Activated CD4-positive, alpha-beta T cell treated with anti-CD3 and anti-CD28 coated beads for 4 hours (primary cell): ENCODE data around the gene RAP2C.

ENCODE experiments used
- DNase-seq, 2 donors: peaks; one replicate each; pipeline ENCODE4 v3.0.0-alpha.2; 2020

RAP2C gene

DNA sequence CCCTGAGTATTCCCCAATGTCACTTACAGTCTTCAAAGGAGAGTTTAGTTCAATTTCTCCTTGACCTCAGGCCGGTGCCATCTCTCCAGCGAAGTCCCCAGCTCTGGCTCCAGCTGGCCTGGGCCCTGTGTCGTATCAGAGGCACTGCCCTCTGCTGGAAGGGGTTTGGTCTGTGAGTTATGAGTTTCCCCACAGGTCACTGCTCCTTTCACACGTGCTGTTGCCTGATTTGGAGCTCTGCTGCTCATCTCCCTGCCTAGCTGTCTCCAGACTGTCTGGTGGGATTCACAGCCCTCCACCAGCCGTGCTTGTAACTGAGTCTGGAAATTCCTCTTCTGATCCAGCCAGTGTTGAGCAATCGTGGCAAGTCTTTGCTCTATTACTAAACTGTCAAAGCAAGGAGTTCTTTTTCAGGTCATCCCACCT is at the start of gene RAP2C:
RAP2C (minus strand) TSS at position 105 of the 426 bp plus-strand sequence. CDS start 2,179 bp downstream, outside the sequence.
- DNase-seq = peak; percentile 52 to 53

GRCh38 chrX:132267392-132267791 is 48.1 kb upstream of the RAP2C start:
- no peak for DNase-seq

- no peak for DNase-seq
These were observed 47.5 kb upstream of the RAP2C start for GRCh38 chrX:132266583-132267355.

DNA sequence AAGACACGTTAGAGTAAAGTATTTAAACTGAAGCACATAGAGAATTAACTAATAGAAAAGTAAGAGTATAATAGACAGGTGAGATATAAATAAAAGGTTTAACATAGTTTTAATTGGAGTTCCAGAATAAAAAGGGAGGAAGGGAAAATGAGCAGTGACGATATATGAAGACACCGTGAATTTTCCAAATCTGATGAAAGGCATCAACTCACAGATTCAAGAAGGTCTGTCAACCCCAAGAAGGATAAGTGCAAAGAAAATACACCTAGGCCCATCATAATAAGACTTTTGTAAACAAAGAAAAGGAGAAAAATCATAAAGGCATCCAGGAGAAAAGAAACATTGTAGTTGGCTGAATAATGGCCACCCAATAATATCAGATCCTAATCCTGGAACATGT is 43.9 kb upstream of the RAP2C start:
- no peak for DNase-seq

GRCh38 chrX:132258509-132258908 is 39.3 kb upstream of the RAP2C start:
- no peak for DNase-seq

DNA sequence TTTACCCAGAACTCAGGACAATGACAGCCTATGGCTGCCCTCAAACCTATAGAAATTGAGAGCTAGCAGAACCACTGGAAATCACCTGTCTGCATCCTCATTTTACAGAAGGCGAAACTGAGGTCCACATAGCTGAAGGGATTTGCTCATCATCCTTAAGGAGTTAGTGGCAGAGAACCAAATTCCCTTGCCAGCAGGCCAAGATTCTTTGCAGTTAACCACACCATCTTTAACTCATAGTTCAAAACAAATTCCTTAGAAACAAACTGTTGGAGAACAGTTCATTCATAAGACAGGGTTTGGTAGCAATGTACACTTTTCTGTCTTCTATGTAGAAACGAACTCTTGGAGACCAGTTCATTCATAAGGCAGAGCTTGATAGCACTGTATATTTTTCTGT is 37.9 kb upstream of the RAP2C start:
- DNase-seq = no peak

DNA sequence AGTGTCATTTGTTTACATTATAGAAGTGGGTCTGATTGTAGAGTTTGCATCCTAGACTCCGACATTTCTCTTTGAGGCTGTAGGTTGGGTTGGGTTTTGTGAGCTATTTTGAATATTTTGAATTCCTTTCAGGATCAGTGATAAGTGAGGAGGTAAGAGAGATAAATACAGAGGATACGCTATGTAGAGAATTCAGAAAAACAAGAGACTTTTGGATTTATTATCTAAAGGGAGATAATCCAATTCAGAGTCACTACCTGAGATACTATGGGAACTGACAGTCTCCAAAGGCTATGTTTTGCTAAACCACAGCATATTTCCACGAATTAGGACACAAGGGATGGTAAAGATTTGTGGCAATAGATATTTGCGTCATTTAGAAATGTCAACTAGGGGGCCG is 16.9 kb upstream of the RAP2C start:
- DNase-seq = no peak

DNA sequence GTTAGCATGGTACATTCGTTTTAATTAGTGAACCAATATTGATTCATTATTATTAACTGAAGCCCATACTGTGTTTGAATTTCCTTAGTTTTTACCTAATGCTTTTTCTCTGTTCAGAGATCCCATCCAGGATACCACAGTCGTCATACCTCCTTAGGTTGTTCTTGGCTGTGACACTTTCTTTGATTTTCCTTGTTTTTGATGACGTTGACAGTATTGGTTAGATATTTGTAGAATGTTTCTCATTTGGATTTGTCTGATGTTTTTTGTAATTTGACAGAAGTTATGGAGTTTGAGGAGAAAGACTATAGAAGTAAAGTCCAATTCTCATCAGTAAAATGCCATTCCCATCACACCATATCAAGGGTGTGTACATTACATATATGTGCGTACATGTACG is 16.2 kb upstream of the RAP2C start:
- DNase-seq = no peak

- DNase-seq = no peak
These were observed 12.3 kb upstream of the RAP2C start for GRCh38 chrX:132231587-132231986.

DNA sequence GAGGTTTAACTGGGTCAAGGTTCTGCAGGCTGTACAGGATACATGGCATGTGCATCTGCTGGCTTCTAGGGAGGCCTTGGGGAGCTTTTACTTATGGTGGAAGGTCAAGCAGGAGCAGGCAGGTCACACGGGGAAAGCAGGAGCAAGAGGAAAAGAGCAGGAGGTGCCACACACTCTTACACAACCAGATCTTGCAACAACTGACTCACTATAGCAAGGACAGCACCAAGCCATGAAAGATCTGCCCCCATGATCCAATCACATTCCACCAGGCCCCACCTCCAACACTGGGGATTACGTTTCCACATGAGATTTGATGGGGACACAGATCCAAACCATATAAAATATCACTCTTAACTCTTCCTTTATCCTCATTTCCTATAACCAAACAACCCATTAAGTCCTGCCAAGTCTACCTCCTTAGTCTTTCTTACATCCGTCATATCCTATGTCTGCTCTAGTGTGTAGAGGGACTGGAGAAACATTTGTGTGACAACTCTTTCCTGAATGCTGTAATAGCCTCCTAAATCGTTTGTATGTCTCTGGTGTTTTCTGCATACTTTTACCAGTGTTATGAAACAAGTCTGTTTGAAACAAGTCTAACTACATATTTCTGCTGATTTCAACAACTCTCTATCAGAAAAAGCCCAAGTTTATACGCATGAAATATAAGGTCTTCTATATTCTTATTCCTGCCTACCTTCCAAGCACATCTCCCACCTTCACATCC is 8.3 kb upstream of the RAP2C start:
- no peak for DNase-seq

DNA sequence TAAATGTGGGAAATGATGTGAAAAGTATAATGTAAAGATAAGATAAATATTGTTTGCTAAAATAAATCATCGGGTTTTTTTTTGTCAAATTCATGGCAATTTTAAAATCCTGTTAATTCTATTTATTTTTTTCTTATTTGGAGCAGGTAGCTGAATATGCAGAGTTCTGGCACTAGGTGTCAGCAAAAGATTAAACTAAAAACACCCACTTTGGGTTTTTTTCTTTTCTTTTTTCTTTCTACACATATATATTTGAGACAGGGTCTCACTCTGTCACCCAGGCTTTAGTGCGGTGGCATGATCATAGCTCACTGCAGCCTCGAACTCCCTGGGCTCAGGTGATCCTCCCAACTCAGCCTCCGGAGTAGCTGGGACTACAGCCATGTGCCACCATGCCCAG is 6.9 kb upstream of the RAP2C start:
- no peak for DNase-seq

DNA sequence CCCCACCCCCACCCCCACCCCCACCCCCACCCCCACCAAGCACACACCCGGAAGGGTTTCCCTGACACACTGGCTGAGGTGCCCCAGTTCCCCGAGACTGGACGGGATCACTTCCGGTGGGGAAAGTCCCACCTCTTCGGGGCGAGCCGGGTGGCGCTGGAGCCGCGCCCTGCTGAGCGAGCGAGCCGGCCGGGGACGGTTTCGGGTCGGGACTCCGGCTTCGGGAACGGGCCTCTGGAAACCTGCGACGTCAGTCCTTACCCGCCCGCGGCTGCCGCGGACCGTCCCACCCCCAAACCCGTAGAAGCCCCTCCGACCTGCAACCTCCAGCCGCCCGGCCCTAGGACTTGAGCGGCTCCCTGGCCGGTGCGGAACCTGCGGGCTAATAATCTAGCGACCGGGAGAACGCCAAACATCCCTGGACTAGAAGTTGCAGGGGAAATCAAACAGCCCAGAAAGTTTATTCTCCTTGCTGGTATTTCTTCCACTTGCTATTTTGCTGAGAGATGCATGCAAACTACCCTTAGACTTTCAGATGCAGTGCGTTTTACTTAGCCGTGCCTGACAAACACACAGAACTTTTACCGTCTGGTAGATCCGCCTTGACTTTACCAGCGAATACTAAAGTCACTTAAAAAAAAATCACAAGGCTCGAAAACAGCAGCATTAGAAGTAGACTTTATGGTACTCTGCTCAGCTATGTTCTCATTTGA is 991 bp downstream of the RAP2C start:
- peak; percentile 71 to 78 for DNase-seq

GRCh38 chrX:132217203-132218073 is 1.8 kb downstream of the RAP2C start:
- DNase-seq = peak; percentile 76 to 79

DNA sequence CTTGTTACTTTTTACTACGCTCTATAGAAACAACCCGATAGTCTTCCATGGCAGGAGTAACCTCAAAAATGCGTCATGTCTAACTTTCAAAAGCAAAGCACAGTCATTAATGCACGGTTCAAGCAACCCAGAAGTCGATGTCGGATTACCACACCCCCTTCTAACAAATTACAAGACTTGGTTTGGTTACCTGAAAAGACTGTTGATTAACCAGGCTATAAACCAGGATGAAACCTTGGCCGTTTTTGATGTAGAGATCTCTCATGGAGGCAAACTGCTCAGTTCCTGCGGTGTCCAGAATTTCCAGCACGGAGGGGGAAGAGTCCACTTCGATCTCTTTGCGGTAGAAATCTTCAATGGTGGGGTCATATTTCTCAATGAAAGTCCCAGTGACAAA is 2.4 kb downstream of the RAP2C start:
- DNase-seq = peak; percentile 15 to 20

DNA sequence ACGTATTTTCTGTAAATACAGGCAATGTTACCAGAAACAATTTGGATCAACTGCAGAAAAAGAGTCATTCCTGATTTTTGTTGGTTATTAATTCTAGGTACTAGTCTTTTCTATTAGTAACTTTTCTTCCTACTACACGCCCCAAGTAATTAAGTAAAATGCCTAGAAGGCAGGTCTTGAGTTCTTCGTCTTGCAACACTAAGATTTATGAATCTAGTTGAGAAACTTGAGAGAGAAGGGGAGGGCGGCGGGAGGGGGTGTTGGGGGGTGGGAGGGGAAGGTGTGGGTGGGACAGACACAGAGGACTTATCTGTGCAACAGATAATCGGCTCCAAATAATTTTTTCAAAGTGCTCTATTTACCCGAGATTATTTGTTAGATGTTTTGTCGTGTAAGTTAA is 3.0 kb downstream of the RAP2C start:
- DNase-seq = no peak

DNA sequence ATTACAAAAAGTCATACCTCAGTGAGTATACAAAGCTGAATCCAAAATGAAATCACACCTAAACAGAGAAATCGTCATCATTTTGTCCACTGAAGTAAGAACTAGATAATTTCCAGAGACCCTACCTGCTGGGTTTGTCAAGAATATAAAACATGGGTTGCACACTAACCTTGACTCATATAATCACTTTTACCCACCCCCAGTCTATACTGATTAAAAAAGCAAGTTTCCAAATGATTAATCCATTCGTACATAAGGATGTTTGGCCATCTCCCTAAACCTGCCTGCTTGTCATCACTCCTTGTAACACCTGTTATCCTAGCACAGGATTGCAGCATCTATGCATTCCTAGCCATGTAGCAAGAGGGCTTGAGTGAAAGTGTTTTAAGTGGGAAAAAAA is 4.7 kb downstream of the RAP2C start:
- no peak for DNase-seq

GRCh38 chrX:132209527-132209926 is 9.7 kb downstream of the RAP2C start:
- no peak for DNase-seq

GRCh38 chrX:132208422-132208821 is 10.8 kb downstream of the RAP2C start:
- DNase-seq = no peak

DNA sequence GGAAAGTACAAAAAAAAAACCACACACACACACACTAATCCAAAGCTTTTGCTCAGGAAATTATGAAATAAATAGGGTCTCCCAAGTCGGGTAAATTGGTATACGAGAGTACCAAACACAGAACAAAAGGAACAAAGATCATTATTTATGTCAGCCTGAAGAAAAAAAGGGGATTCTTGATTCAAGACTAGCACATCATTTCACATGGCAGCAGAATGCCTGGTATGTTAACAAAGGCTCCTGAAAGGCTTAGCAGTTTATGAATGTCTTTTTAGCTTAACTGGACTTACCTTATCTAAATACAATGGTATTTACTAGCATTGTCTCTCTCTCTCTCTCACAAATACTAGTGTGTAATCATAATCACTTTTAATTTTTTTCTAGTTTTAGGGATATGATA is 11.3 kb downstream of the RAP2C start:
- no peak for DNase-seq

DNA sequence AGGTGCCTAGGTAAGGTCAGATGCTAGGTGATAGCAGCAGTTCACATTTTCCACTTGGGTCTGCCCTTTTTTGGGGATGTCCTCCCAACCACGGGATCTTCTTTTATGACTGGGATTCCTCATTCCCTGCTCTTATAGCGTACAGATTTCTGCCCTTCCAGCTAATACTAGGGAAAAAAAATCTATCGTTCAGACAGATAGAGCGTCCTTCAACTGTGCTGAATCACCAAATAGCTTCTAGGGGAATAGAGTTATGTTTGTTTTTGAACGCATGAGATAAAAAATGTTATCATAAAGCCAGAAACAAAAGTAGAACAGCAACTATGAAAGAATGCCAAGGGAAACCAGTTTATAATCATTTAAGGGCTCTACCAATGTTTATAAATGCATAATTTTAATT is 13.0 kb downstream of the RAP2C start:
- no peak for DNase-seq

- no peak for DNase-seq
These were observed 14.6 kb downstream of the RAP2C start for GRCh38 chrX:132204629-132205028.

DNA sequence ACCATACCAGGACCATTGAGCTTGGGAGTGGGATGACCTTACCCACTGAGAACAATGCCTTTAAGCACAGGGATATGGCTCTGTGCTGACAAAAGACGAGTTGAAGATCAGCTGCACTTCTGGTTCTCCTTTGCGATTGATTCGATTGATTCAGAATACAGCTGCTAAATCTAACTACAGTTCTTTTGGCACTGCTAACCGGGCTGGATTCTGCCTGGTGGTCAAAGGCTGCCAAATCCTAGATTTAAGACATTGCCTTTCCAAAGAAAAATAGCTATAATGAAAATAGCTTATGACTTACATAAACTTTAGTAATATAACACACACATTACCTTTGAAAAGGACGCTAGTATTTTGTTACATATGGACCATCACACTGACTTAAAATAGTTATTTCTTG is 18.3 kb downstream of the RAP2C start:
- DNase-seq = no peak

- DNase-seq = no peak
These were observed 19.3 kb downstream of the RAP2C start for GRCh38 chrX:132199941-132200340.
